CD14-positive monocyte (primary cell): ENCODE measurements around the gene FNBP1L. TPM values are rescaled to one million over a fixed set of nuclear protein-coding genes. Genes with fewer than 3 reads are reported as not detected.

Source experiments
- DNase-seq, 3 donors: peaks; one replicate each; pipeline ENCODE4 v3.0.0-alpha.2; 2011 to 2022
- H2AFZ ChIP-seq: 2 replicates; pipeline ENCODE4 v1.6.0; 2012; ENCODE audit warnings: mild to moderate bottlenecking, low read depth, low read length, inconsistent platforms; ENCODE audit not compliant: insufficient read depth, poor library complexity, severe bottlenecking
- H3K27ac ChIP-seq, 2 donors: 1 replicate in 1 of 2; 2 replicates in 1 of 2; pipeline ENCODE4 v1.5.1; 2012 to 2013; ENCODE audit warnings: low read length in 2 of 2, control low read depth in 1 of 2, inconsistent platforms in 1 of 2, low read depth in 1 of 2, mild to moderate bottlenecking in 1 of 2
- H3K27me3 ChIP-seq, 2 donors: one replicate each; pipeline versions ENCODE4 v1.6.0 to v1.6.1; 2011 to 2013; ENCODE audit warnings: low read length in 2 of 2; ENCODE audit not compliant: control insufficient read depth in 2 of 2, insufficient read depth in 2 of 2
- H3K36me3 ChIP-seq, 2 donors: replicated peaks in 1 of 2; 1 replicate in 1 of 2; 2 replicates in 1 of 2; pipeline versions ENCODE4 v1.5.1 to v1.6.1; 2012 to 2013; ENCODE audit warnings: low read length in 2 of 2, control low read depth in 1 of 2, inconsistent platforms in 1 of 2, mild to moderate bottlenecking in 1 of 2; ENCODE audit not compliant: insufficient read depth in 2 of 2, control insufficient read depth in 1 of 2
- H3K4me1 ChIP-seq, 2 donors: 1 replicate in 1 of 2; 2 replicates in 1 of 2; pipeline versions ENCODE4 v1.5.1 to v1.6.1; 2012 to 2013; ENCODE audit warnings: low read length in 2 of 2, control low read depth in 1 of 2, inconsistent platforms in 1 of 2, mild to moderate bottlenecking in 1 of 2, moderate library complexity in 1 of 2; ENCODE audit not compliant: insufficient read depth in 2 of 2, control insufficient read depth in 1 of 2
- H3K4me2 ChIP-seq: replicated peaks from 2 replicates; pipeline ENCODE3; 2012; ENCODE audit warnings: low read length, moderate library complexity, mild to moderate bottlenecking; ENCODE audit not compliant: poor library complexity, severe bottlenecking; ENCODE audit errors: extremely low read depth
- H3K4me3 ChIP-seq, 3 experiments: fragments of 200-600 bp in 1 of 3; sonication (generic) in 1 of 3; replicated peaks in 1 of 3; 1 replicate in 2 of 3; 2 replicates in 1 of 3; pipeline ENCODE4 v1.5.1; 2011 to 2013; ENCODE audit warnings: low read length in 3 of 3, mild to moderate bottlenecking in 3 of 3, control low read depth in 2 of 3, low read depth in 2 of 3, inconsistent platforms in 1 of 3, moderate library complexity in 1 of 3
- H3K79me2 ChIP-seq: 2 replicates; pipeline ENCODE4 v1.6.0; 2012; ENCODE audit warnings: mild to moderate bottlenecking, control low read depth, inconsistent platforms, low read length, moderate library complexity; ENCODE audit not compliant: insufficient read depth
- H3K9ac ChIP-seq: 2 replicates; pipeline ENCODE4 v1.6.0; 2017; ENCODE audit warnings: low read length, mild to moderate bottlenecking; ENCODE audit not compliant: insufficient read depth, poor library complexity, severe bottlenecking
- H3K9me3 ChIP-seq, 2 donors: replicated peaks in 1 of 2; 1 replicate in 1 of 2; 2 replicates in 1 of 2; pipeline versions ENCODE4 v1.5.1 to v1.6.1; 2012 to 2013; ENCODE audit warnings: low read length in 2 of 2, control low read depth in 1 of 2; ENCODE audit not compliant: control insufficient read depth in 1 of 2, insufficient read depth in 1 of 2
- H4K20me1 ChIP-seq: 2 replicates; pipeline ENCODE4 v1.6.0; 2012; ENCODE audit warnings: mild to moderate bottlenecking, low read length, control low read depth, moderate library complexity; ENCODE audit not compliant: insufficient read depth
- H3K27ac Mint-ChIP-seq, 7 donors: one replicate each; pipeline ENCODE4 v1.8.0; 2020; ENCODE audit warnings: mild to moderate bottlenecking in 7 of 7, mixed read lengths in 7 of 7, moderate library complexity in 6 of 7, inconsistent platforms in 2 of 7
- H3K27me3 Mint-ChIP-seq, 3 donors: one replicate each; pipeline ENCODE4 v1.8.0; 2021 to 2022; ENCODE audit warnings: low read depth in 3 of 3, mild to moderate bottlenecking in 3 of 3, mixed read lengths in 3 of 3, moderate library complexity in 3 of 3, inconsistent platforms in 1 of 3
- H3K36me3 Mint-ChIP-seq, 2 donors: one replicate each; pipeline ENCODE4 v1.8.0; 2020; ENCODE audit warnings: mixed read lengths in 2 of 2, inconsistent platforms in 1 of 2, mild to moderate bottlenecking in 1 of 2
- H3K4me1 Mint-ChIP-seq: one replicate; pipeline ENCODE4 v1.8.0; 2020; ENCODE audit warnings: mild to moderate bottlenecking, mixed read lengths
- H3K4me3 Mint-ChIP-seq, 2 donors: one replicate each; pipeline ENCODE4 v1.8.0; 2020; ENCODE audit warnings: mild to moderate bottlenecking in 2 of 2, mixed read lengths in 2 of 2, moderate library complexity in 1 of 2
- H3K9me3 Mint-ChIP-seq, 7 donors: one replicate each; pipeline ENCODE4 v1.8.0; 2020 to 2022; ENCODE audit warnings: mixed read lengths in 7 of 7, mild to moderate bottlenecking in 6 of 7, moderate library complexity in 6 of 7, inconsistent platforms in 2 of 7
- WGBS: methylation state at CpG from one replicate; pipeline ENCODE4 v1.1.5; 2013; ENCODE audit warnings: missing lambda C conversion rate; ENCODE audit not compliant: insufficient coverage; 5-methylcytosine and 5-hydroxymethylcytosine counted together
- intact Hi-C, 2 donors: fragments of 100-400 bp; cut with micrococcal nuclease; formaldehyde crosslinking; loops; one replicate each; pipeline versions ENCODE4 v1.15.0 to v1.15.1; 2023
- polyA plus RNA-seq, 3 donors: library from polyadenylated mRNA; depleted of rRNA in 1 of 3; unstranded in 2 of 3; stranded (reverse) in 1 of 3; fragments of 300-500 nt in 2 of 3; fragments of >200 nt in 1 of 3; fragmentation: Illumina TruSeq in 2 of 3; gene quantifications; 1 replicate in 2 of 3; 2 replicates in 1 of 3; pipeline ENCODE4 v1.2.3, GENCODE V29; 2012 to 2021
- TF ChIP-seq, protein P1 (sequence below): fragments of 200-600 bp; IDR thresholded peaks from one replicate; pipeline ENCODE4 v1.8.0; 2022; ENCODE audit warnings: antibody characterized with exemption, mild to moderate bottlenecking

Gene FNBP1L
- polyA plus RNA-seq, 3 donors: 0.15 to 0.32 (median 0.28) TPM

DNA sequence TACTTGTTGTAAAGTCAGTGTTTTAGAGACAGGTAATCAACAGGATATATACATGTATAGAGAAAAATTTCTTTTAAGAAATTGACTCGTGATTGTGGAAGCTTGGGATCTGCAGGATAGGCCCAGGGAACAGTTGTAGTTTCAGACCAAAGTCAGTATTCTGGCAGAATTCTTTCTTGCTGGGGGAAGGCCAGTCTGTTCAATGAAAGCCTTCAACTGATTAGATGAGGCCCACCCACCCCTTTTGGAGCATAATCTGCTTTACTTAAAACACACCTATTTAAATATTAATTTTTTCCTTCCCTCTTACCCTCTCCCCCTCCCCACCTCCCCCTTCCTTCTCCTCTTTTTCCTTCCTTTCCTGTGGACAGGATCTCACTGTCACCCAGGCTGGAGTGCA is 48.0 kb downstream of the FNBP1L start:
- TF ChIP-seq, protein P1, sequence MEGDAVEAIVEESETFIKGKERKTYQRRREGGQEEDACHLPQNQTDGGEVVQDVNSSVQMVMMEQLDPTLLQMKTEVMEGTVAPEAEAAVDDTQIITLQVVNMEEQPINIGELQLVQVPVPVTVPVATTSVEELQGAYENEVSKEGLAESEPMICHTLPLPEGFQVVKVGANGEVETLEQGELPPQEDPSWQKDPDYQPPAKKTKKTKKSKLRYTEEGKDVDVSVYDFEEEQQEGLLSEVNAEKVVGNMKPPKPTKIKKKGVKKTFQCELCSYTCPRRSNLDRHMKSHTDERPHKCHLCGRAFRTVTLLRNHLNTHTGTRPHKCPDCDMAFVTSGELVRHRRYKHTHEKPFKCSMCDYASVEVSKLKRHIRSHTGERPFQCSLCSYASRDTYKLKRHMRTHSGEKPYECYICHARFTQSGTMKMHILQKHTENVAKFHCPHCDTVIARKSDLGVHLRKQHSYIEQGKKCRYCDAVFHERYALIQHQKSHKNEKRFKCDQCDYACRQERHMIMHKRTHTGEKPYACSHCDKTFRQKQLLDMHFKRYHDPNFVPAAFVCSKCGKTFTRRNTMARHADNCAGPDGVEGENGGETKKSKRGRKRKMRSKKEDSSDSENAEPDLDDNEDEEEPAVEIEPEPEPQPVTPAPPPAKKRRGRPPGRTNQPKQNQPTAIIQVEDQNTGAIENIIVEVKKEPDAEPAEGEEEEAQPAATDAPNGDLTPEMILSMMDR: no peak
- H3K79me2 ChIP-seq: no peaks in the 10 kb centered on the region
- no peak overlapping the region for H3K4me2 ChIP-seq
- Mint-ChIP-seq H3K4me3 (no peak overlapping the region), H3K27me3 (no peaks in the 10 kb centered on the region), H3K4me1 (no peaks in the 10 kb centered on the region), H3K9me3 (peaks cover 2 to 9% (median 7%) of the 10 kb centered on the region in 7 donors), H3K36me3 (peaks cover 0 to 3% of the 10 kb centered on the region in 2 donors), H3K27ac (no peak overlapping the region)
- no peak for DNase-seq
- H3K9me3 ChIP-seq: peaks cover 0 to 2% of the 10 kb centered on the region in 2 donors
- H3K9ac ChIP-seq: no peak overlapping the region
- no peak overlapping the region for H3K27ac ChIP-seq
- H3K36me3 ChIP-seq: no peaks in the 10 kb centered on the region
- intact Hi-C loops: no loop called here
- no CpG with 5 or more reads among the region's 1 CpG for WGBS
- no peak overlapping the region for H2AFZ ChIP-seq
- H4K20me1 ChIP-seq: no peaks in the 10 kb centered on the region
- no peaks in the 10 kb centered on the region for H3K27me3 ChIP-seq
- H3K4me3 ChIP-seq: no peak overlapping the region
- no peaks in the 10 kb centered on the region for H3K4me1 ChIP-seq

DNA sequence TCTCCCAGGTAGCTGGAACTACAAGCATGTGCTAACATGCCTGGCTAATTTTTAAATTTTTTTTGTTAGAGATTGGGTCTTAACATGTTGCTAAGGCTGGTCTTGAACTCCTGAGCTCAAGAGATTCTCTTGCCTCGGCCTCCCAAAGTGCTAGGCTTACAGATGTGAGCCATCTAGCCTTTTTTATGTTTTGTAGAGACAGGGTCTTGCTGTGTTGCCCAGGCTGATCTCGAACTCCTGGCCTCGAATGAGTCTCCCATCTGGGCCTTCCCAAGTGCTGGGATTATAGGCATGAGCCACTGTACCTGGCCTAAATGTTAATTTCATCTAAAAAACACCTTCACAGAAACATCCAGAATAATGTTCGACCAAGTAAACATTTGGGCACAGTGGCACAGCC is 48.6 kb downstream of the FNBP1L start:
- TF ChIP-seq, protein P1: no peak
- DNase-seq: no peak
- no peaks in the 10 kb centered on the region for H3K79me2 ChIP-seq
- peaks cover 2 to 9% (median 7%) of the 10 kb centered on the region in 7 donors for H3K9me3 Mint-ChIP-seq
- no peak overlapping the region for H3K27ac ChIP-seq
- H3K36me3 Mint-ChIP-seq: peaks cover 3 to 4% of the 10 kb centered on the region in 2 donors
- H3K27me3 Mint-ChIP-seq: no peaks in the 10 kb centered on the region
- H3K4me1 ChIP-seq: no peaks in the 10 kb centered on the region
- no peaks in the 10 kb centered on the region for H4K20me1 ChIP-seq
- no peak overlapping the region for H2AFZ ChIP-seq
- H3K36me3 ChIP-seq: no peaks in the 10 kb centered on the region
- H3K27me3 ChIP-seq: no peaks in the 10 kb centered on the region
- H3K4me3 ChIP-seq: no peak overlapping the region
- H3K9me3 ChIP-seq: peaks cover 0 to 2% of the 10 kb centered on the region in 2 donors
- H3K4me2 ChIP-seq: no peak overlapping the region
- H3K27ac Mint-ChIP-seq: no peak overlapping the region
- H3K4me3 Mint-ChIP-seq: no peak overlapping the region
- no peaks in the 10 kb centered on the region for H3K4me1 Mint-ChIP-seq
- H3K9ac ChIP-seq: no peak overlapping the region
- WGBS: 94% methylated on average over 2 of the region's 4 CpGs
- intact Hi-C loops: no loop called here
